Keratinocyte (primary cell): ENCODE results near the gene GIMAP8. TPM values are rescaled to one million over a fixed set of nuclear protein-coding genes. Genes with fewer than 3 reads are reported as not detected.

ENCODE experiments used
- DNase-seq: peaks from one replicate; pipeline ENCODE4 v3.0.0-alpha.2; 2011; ENCODE audit warnings: low read depth, missing footprints, low spot score
- FAIRE-seq: peaks from 2 replicates; lab custom pipeline; 2011; peaks lifted over from hg19 to GRCh38; lab: Jason Lieb, UNC
- H2AFZ ChIP-seq: 2 replicates; pipeline ENCODE4 v1.6.0; 2012; ENCODE audit warnings: low read length, control low read depth, inconsistent platforms; ENCODE audit not compliant: control insufficient read depth
- H3K27ac ChIP-seq: 2 replicates; pipeline ENCODE4 v1.5.1; 2011; ENCODE audit warnings: low read length; ENCODE audit not compliant: control insufficient read depth, insufficient read depth
- H3K27me3 ChIP-seq: 3 replicates; pipeline ENCODE4 v1.6.0; 2011; ENCODE audit warnings: low read length; ENCODE audit not compliant: control insufficient read depth, insufficient read depth; ENCODE audit errors: extremely low read depth
- H3K36me3 ChIP-seq, 2 experiments: 2 replicates in 1 of 2; 3 replicates in 1 of 2; pipeline ENCODE4 v1.5.1; 2011; ENCODE audit warnings: low read length in 2 of 2, mild to moderate bottlenecking in 1 of 2; ENCODE audit not compliant: control insufficient read depth in 2 of 2, insufficient read depth in 2 of 2; ENCODE audit errors: extremely low read depth in 1 of 2
- H3K4me1 ChIP-seq: 3 replicates; pipeline ENCODE4 v1.5.1; 2011; ENCODE audit warnings: low read length; ENCODE audit not compliant: control insufficient read depth, insufficient read depth; ENCODE audit errors: extremely low read depth
- H3K4me2 ChIP-seq: 3 replicates; pipeline ENCODE4 v1.6.0; 2011; ENCODE audit warnings: low read depth, low read length; ENCODE audit not compliant: control insufficient read depth, insufficient read depth; ENCODE audit errors: extremely low read depth
- H3K4me3 ChIP-seq, 3 experiments: fragments of 200-600 bp in 1 of 3; sonication (generic) in 1 of 3; 2 replicates in 2 of 3; 3 replicates in 1 of 3; pipeline ENCODE4 v1.5.1; 2011 to 2016; ENCODE audit warnings: low read length in 3 of 3, mild to moderate bottlenecking in 3 of 3, control low read depth in 2 of 3, inconsistent platforms in 1 of 3, low read depth in 1 of 3, mixed read lengths in 1 of 3, mixed run types in 1 of 3, moderate library complexity in 1 of 3; ENCODE audit not compliant: control insufficient read depth in 2 of 3, insufficient read depth in 2 of 3; ENCODE audit errors: extremely low read depth in 1 of 3
- H3K79me2 ChIP-seq: 2 replicates; pipeline ENCODE4 v1.6.0; 2012; ENCODE audit warnings: low read length; ENCODE audit not compliant: control insufficient read depth, insufficient read depth
- H3K9ac ChIP-seq: 3 replicates; pipeline ENCODE4 v1.6.0; 2011; ENCODE audit warnings: low read length; ENCODE audit not compliant: control insufficient read depth, insufficient read depth; ENCODE audit errors: extremely low read depth
- H3K9me1 ChIP-seq: 3 replicates; pipeline ENCODE4 v1.6.0; 2011; ENCODE audit warnings: low read length; ENCODE audit not compliant: control insufficient read depth, insufficient read depth; ENCODE audit errors: extremely low read depth
- H3K9me3 ChIP-seq: 2 replicates; pipeline ENCODE4 v1.5.1; 2012; ENCODE audit warnings: low read depth, low read length; ENCODE audit not compliant: control insufficient read depth
- H4K20me1 ChIP-seq: 3 replicates; pipeline ENCODE4 v1.6.0; 2011; ENCODE audit warnings: low read length; ENCODE audit not compliant: control insufficient read depth, insufficient read depth; ENCODE audit errors: extremely low read depth
- CTCF ChIP-seq, 3 experiments: IDR thresholded peaks in 1 of 3; conservative IDR thresholded peaks in 1 of 3; optimal IDR thresholded peaks in 1 of 3; 2 replicates in 2 of 3; 3 replicates in 1 of 3; pipeline versions ENCODE3 to v1.5.1; 2011; ENCODE audit warnings: low read length in 3 of 3, mild to moderate bottlenecking in 3 of 3, moderate library complexity in 2 of 3, control low read depth in 1 of 3, inconsistent platforms in 1 of 3; ENCODE audit not compliant: insufficient read depth in 2 of 3; ENCODE audit errors: extremely low read depth in 1 of 3
- EZH2 ChIP-seq: IDR thresholded peaks from one replicate; pipeline ENCODE4 v1.6.1; 2012; ENCODE audit warnings: inconsistent platforms, mild to moderate bottlenecking, low read length, moderate library complexity
- dilution Hi-C: fragments of 300-500 bp; cut with MboI; formaldehyde crosslinking; loops from one replicate; pipeline ENCODE4 v1.7.0; 2020; ENCODE audit warnings: low sequenced_read_pairs; ENCODE audit not compliant: extremely low pct_ligation_motif_present
- polyA plus RNA-seq, 5 experiments: library from polyadenylated mRNA; depleted of rRNA in 3 of 5; stranded (reverse) in 3 of 5; stranded (forward) in 1 of 5; unstranded in 1 of 5; fragments of >200 nt; gene quantifications; 1 replicate in 1 of 5; 2 replicates in 3 of 5; 3 replicates in 1 of 5; pipeline versions ENCODE4 v1.2.1 to v1.2.3, GENCODE V29; 2011 to 2012; ENCODE audit warnings: missing spikeins in 2 of 5, low read depth in 1 of 5, low replicate concordance in 1 of 5

Gene GIMAP8
- polyA plus RNA-seq, 1 donor (not counting 4 experiments of a cell fraction or from before 2014, with no cell fraction given): 0.26 TPM

GRCh38 chr7:150425670-150426069 lies 24.8 kb upstream of the GIMAP8 start:
- Histone ChIP-seq H3K4me3 (no peak overlapping the region), H3K36me3 (no peaks in the 10 kb centered on the region), H3K27ac (no peak overlapping the region), H3K27me3 (no peaks in the 10 kb centered on the region), H3K9ac (no peak overlapping the region), H3K4me2 (no peak overlapping the region), H4K20me1 (no peaks in the 10 kb centered on the region), H3K4me1 (peaks cover 3% of the 10 kb centered on the region), H3K9me3 (no peaks in the 10 kb centered on the region), H3K79me2 (no peaks in the 10 kb centered on the region), H3K9me1 (no peaks in the 10 kb centered on the region), H2AFZ (no peak overlapping the region)
- DNase-seq (no peak), FAIRE-seq (no peak)
- TF ChIP-seq EZH2: no peak
- no peak for TF ChIP-seq CTCF (optimal IDR thresholded peaks at IDR 0.05 in 1 of 3, IDR thresholded peaks at IDR 0.05 in 1 of 3, conservative IDR thresholded peaks at IDR 0.05 in 1 of 3; ENCODE audit: extremely low read depth in 1 of 3, insufficient read depth in 2 of 3, low read length in 3 of 3)
- dilution Hi-C loops: no loop called here

- H3K27me3 ChIP-seq: no peaks in the 10 kb centered on the region
- H3K79me2 ChIP-seq: no peaks in the 10 kb centered on the region
- FAIRE-seq (no peak), DNase-seq (no peak)
- H3K9me1 ChIP-seq: no peaks in the 10 kb centered on the region
- H4K20me1 ChIP-seq: no peaks in the 10 kb centered on the region
- TF ChIP-seq EZH2 (no peak), CTCF (optimal IDR thresholded peaks at IDR 0.05 in 1 of 3, IDR thresholded peaks at IDR 0.05 in 1 of 3, conservative IDR thresholded peaks at IDR 0.05 in 1 of 3; ENCODE audit: extremely low read depth in 1 of 3, insufficient read depth in 2 of 3, low read length in 3 of 3) (no peak)
- H2AFZ ChIP-seq: no peak overlapping the region
- H3K9me3 ChIP-seq: no peaks in the 10 kb centered on the region
- H3K9ac ChIP-seq: no peak overlapping the region
- no peak overlapping the region for H3K27ac ChIP-seq
- peaks cover 3% of the 10 kb centered on the region for H3K4me1 ChIP-seq
- dilution Hi-C loops: no loop called here
- no peaks in the 10 kb centered on the region for H3K36me3 ChIP-seq
- no peak overlapping the region for H3K4me3 ChIP-seq
- H3K4me2 ChIP-seq: no peak overlapping the region
These were observed 21.6 kb upstream of the GIMAP8 start for GRCh38 chr7:150428671-150429451.
